Pons (tissue), 1 donor: ENCODE measurements around the gene PDE4D.

Experiments used
- DNase-seq: peaks from one replicate; pipeline ENCODE4 v3.0.0-alpha.2; 2016; ENCODE audit warnings: low spot score

Gene PDE4D

GRCh38 chr5:58925627-58926540, 967.6 kb downstream of the PDE4D start:
- DNase-seq, result peak; percentile 77

GRCh38 chr5:58924306-58924705, 969.2 kb downstream of the PDE4D start:
- peak; percentile 48 for DNase-seq

DNA sequence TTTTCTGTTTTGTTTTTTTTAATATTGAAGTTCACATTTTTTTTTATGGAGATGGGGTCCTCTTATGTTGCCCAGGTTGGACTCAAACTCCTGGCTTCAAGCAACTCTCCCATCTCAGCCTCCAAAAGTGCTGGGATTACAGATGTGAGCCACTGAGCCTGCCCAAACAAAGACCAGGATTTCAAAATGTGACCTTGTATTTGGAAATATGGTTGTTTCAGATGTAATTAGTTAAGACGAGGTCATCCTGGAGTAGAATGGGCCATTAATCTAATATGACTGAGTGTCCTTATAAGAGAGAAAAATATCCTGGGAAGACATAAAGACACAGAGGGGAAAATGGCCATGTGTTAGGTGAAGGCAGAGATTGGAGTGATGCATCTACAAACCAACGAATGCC, 970.2 kb downstream of the PDE4D start:
- DNase-seq, result no peak

DNA sequence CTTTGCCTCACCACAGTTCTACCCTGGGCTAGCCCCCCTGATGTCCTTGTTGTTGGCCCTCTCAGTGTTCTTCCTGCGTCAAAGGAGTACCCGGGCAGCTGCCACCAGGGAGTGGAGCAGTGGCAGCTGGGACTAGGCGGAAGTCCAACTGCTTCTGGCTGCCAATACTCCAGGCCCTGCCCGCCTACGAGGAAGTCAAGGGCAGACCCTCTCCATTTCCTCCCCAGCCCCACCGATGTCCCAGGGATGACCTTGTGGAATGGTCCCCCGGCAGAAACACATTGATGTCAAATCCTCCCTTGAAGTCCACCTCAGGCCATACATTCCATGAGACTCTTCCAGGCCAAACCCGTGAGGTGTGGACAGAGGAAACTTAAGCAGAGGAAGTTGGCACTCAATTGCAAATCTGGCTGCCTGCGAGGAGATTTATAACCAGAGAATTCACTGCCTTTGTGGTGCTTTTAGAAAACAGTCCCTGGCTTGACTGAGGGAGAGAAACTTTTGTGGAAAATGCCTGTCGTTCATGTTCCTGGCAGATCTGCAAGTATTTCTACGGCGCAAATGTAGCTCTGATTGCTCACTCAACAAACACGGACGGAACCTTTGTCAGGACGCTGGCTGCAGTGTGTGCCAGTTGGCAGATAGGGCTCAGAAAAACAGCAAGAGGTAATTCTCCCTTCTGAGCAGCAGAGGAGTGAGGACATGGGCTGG, 970.9 kb downstream of the PDE4D start:
- peak; percentile 67 for DNase-seq

DNA sequence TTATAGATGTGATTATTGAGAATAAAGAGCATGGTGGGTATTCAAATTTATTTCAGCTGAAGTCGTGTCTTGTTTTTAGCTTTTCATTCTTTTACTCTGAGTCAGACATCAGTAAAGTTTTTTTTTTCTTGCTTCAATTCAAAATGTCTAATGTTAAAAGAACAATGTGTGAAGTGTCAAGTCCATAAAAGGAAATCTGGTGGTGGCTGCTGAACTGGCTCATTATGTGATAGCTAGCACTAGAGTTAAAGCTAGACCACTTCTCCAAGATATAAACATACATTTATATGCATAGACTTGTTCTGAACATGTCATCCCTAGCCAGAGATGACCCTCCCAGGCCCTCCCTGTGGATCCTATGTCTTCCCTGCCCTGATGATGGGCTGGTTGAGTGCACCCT, 972.4 kb downstream of the PDE4D start:
- DNase-seq, result no peak

DNA sequence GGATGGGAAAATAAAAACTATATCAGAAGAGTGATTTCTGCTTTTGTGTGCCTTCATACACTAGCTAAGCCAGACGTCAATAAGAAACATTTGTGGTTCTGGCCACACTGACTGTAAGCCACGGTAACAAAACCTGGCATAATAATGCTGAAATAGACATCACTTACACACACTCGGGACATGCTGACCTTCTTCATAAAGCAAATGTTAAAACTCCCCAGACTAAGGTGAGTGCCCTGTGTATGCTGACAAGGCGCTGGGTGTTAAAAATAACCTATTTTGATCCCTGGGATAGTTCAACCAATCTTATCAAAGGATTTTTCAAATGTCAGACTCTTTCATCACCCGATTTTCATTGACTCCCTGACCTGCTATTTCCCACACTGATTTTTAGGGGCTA, 973.7 kb downstream of the PDE4D start:
- no peak for DNase-seq
